ENCODE data around the gene ATRN. TPM values are rescaled to one million over a fixed set of nuclear protein-coding genes. Genes with fewer than 3 reads are reported as not detected.

ATRN gene
- total RNA-seq, 1 donor from 2014 or later = 50.2 TPM

GRCh38 chr20:3694864-3695263 lies 224.0 kb downstream of the ATRN start:
- no peaks in the 10 kb centered on the region for H3K4me1 Mint-ChIP-seq (ENCODE audit: unreplicated experiment)
- H3K27ac Mint-ChIP-seq (ENCODE audit: unreplicated experiment) = no peak overlapping the region
- TF ChIP-seq, protein P1, sequence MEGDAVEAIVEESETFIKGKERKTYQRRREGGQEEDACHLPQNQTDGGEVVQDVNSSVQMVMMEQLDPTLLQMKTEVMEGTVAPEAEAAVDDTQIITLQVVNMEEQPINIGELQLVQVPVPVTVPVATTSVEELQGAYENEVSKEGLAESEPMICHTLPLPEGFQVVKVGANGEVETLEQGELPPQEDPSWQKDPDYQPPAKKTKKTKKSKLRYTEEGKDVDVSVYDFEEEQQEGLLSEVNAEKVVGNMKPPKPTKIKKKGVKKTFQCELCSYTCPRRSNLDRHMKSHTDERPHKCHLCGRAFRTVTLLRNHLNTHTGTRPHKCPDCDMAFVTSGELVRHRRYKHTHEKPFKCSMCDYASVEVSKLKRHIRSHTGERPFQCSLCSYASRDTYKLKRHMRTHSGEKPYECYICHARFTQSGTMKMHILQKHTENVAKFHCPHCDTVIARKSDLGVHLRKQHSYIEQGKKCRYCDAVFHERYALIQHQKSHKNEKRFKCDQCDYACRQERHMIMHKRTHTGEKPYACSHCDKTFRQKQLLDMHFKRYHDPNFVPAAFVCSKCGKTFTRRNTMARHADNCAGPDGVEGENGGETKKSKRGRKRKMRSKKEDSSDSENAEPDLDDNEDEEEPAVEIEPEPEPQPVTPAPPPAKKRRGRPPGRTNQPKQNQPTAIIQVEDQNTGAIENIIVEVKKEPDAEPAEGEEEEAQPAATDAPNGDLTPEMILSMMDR (IDR thresholded peaks at IDR 0.05) = no peak
- no peaks in the 10 kb centered on the region for H3K27me3 Mint-ChIP-seq (ENCODE audit: unreplicated experiment)
- H3K36me3 Mint-ChIP-seq (ENCODE audit: unreplicated experiment) = no peaks in the 10 kb centered on the region
- H3K4me3 Mint-ChIP-seq (ENCODE audit: unreplicated experiment) = no peak overlapping the region
- no peaks in the 10 kb centered on the region for H3K9me3 Mint-ChIP-seq (ENCODE audit: unreplicated experiment)
- no peak for DNase-seq (ENCODE audit: extremely low spot score, unreplicated experiment)

DNA sequence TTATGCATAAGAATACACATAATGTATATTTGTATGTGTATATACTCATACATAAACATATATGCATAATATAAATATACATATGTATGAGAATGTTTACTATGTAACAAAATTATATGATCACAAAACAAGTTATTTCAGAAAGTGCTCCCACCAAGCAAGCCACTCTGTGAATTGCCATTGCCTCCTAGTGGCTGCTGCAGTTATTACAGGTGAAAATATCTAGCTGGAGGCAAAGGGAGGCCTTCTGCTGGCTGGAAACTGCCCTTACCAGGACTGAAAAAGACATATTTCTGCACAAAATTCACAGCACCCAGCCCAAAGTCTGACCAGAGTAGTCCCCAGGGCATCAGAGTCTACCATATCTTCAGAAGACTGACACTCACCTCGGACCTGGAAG lies 225.4 kb downstream of the ATRN start:
- TF ChIP-seq, protein P1 (IDR thresholded peaks at IDR 0.05) = peak; percentile 43
- DNase-seq (ENCODE audit: extremely low spot score, unreplicated experiment) = no peak
- Mint-ChIP-seq H3K36me3 (ENCODE audit: unreplicated experiment) (no peaks in the 10 kb centered on the region), H3K4me1 (ENCODE audit: unreplicated experiment) (no peaks in the 10 kb centered on the region), H3K4me3 (ENCODE audit: unreplicated experiment) (no peak overlapping the region), H3K9me3 (ENCODE audit: unreplicated experiment) (no peaks in the 10 kb centered on the region), H3K27me3 (ENCODE audit: unreplicated experiment) (no peaks in the 10 kb centered on the region), H3K27ac (ENCODE audit: unreplicated experiment) (no peak overlapping the region)

GRCh38 chr20:3696745-3697587 lies 226.1 kb downstream of the ATRN start:
- no peaks in the 10 kb centered on the region for H3K36me3 Mint-ChIP-seq (ENCODE audit: unreplicated experiment)

GRCh38 chr20:3697588-3698305 lies 226.9 kb downstream of the ATRN start:
- Mint-ChIP-seq H3K4me3 (ENCODE audit: unreplicated experiment) (no peak overlapping the region), H3K36me3 (ENCODE audit: unreplicated experiment) (no peaks in the 10 kb centered on the region), H3K9me3 (ENCODE audit: unreplicated experiment) (no peaks in the 10 kb centered on the region), H3K4me1 (ENCODE audit: unreplicated experiment) (no peaks in the 10 kb centered on the region), H3K27ac (ENCODE audit: unreplicated experiment) (no peak overlapping the region), H3K27me3 (ENCODE audit: unreplicated experiment) (no peaks in the 10 kb centered on the region)
- TF ChIP-seq, protein P1 (IDR thresholded peaks at IDR 0.05) = no peak
- no peak for DNase-seq (ENCODE audit: extremely low spot score, unreplicated experiment)

More at GRCh38 chr20:3696745-3697587, 226.1 kb downstream of the ATRN start:
- H3K27me3 Mint-ChIP-seq (ENCODE audit: unreplicated experiment) = no peaks in the 10 kb centered on the region
- H3K9me3 Mint-ChIP-seq (ENCODE audit: unreplicated experiment) = no peaks in the 10 kb centered on the region
- TF ChIP-seq, protein P1 (IDR thresholded peaks at IDR 0.05) = no peak
- DNase-seq (ENCODE audit: extremely low spot score, unreplicated experiment) = no peak
- no peak overlapping the region for H3K4me3 Mint-ChIP-seq (ENCODE audit: unreplicated experiment)
- no peaks in the 10 kb centered on the region for H3K4me1 Mint-ChIP-seq (ENCODE audit: unreplicated experiment)
- H3K27ac Mint-ChIP-seq (ENCODE audit: unreplicated experiment) = no peak overlapping the region

- H3K27me3 Mint-ChIP-seq (ENCODE audit: unreplicated experiment) = no peaks in the 10 kb centered on the region
- H3K36me3 Mint-ChIP-seq (ENCODE audit: unreplicated experiment) = no peaks in the 10 kb centered on the region
- H3K4me1 Mint-ChIP-seq (ENCODE audit: unreplicated experiment) = no peaks in the 10 kb centered on the region
- H3K4me3 Mint-ChIP-seq (ENCODE audit: unreplicated experiment) = no peak overlapping the region
- no peaks in the 10 kb centered on the region for H3K9me3 Mint-ChIP-seq (ENCODE audit: unreplicated experiment)
- no peak for DNase-seq (ENCODE audit: extremely low spot score, unreplicated experiment)
- TF ChIP-seq, protein P1 (IDR thresholded peaks at IDR 0.05) = no peak
- no peak overlapping the region for H3K27ac Mint-ChIP-seq (ENCODE audit: unreplicated experiment)
These were observed 227.8 kb downstream of the ATRN start for GRCh38 chr20:3698591-3699001.

Measured in osteocyte (in vitro differentiated cells).